HG03342 (cell line): Measurements from ENCODE around the gene RBM14.
"Not testable (repeated sequence)": the region's sequence is repeated elsewhere in the genome, so short reads cannot be mapped to it uniquely, and the experiment has no call there.

Source experiments
- ATAC-seq: cut with Tn5 transposase; IDR thresholded peaks from one replicate; pipeline ENCODE4 v1.9.1; 2021; ENCODE audit warnings: mild to moderate bottlenecking, moderate library complexity; ENCODE audit not compliant: unreplicated experiment

RBM14 gene

GRCh38 chr11:66616379-66617154 lies at the start of gene RBM14:
Gene RBM14, plus strand, starts transcription at chr11:66616630. Its CDS starts 91 bp downstream, at chr11:66616721.
- peak; percentile 84 for ATAC-seq

- no peak for ATAC-seq
These were observed 48.7 kb upstream of the RBM14 start for GRCh38 chr11:66567787-66568123.

- no peak for ATAC-seq
These were observed 48.1 kb upstream of the RBM14 start, which contains the start of gene CTSF for GRCh38 chr11:66568124-66568916. Gene CTSF, minus strand, starts transcription at chr11:66568606. Its CDS starts 120 bp downstream, at chr11:66568486.

GRCh38 chr11:66569076-66569475 lies 47.4 kb upstream of the RBM14 start:
- no peak for ATAC-seq

GRCh38 chr11:66570079-66570849 lies 46.2 kb upstream of the RBM14 start:
- no peak for ATAC-seq

- ATAC-seq, result no peak
These were observed 45.6 kb upstream of the RBM14 start for GRCh38 chr11:66570850-66571180.

GRCh38 chr11:66579017-66579606 lies 37.3 kb upstream of the RBM14 start:
- no peak for ATAC-seq

GRCh38 chr11:66580803-66581202 lies 35.6 kb upstream of the RBM14 start:
- ATAC-seq, result no peak

- ATAC-seq, result no peak
These were observed 35.2 kb upstream of the RBM14 start for GRCh38 chr11:66581261-66581660.

GRCh38 chr11:66582565-66583147 lies 33.8 kb upstream of the RBM14 start:
- ATAC-seq, result not testable (repeated sequence)

- not testable (repeated sequence) for ATAC-seq
These were observed 31.0 kb upstream of the RBM14 start for GRCh38 chr11:66585447-66585846.

GRCh38 chr11:66586136-66586535 lies 30.3 kb upstream of the RBM14 start:
- ATAC-seq, result no peak

GRCh38 chr11:66589315-66589714 lies 27.1 kb upstream of the RBM14 start:
- ATAC-seq, result not testable (repeated sequence)

- no peak for ATAC-seq
These were observed 26.3 kb upstream of the RBM14 start for GRCh38 chr11:66589996-66590675.

- ATAC-seq, result no peak
These were observed 25.3 kb upstream of the RBM14 start for GRCh38 chr11:66591175-66591574.

- ATAC-seq, result peak; percentile 92
These were observed 23.8 kb upstream of the RBM14 start, which contains the start of the genes CCDC87 and CCS for GRCh38 chr11:66592457-66593302. Gene CCDC87, minus strand, starts transcription at chr11:66593063. Its CDS starts 48 bp downstream, at chr11:66593015. Gene CCS, plus strand, starts transcription at chr11:66593185. Its CDS starts 77 bp downstream, at chr11:66593262.

GRCh38 chr11:66593303-66593635 lies 23.2 kb upstream of the RBM14 start:
- ATAC-seq, result no peak

- ATAC-seq, result no peak
These were observed 22.8 kb upstream of the RBM14 start for GRCh38 chr11:66593650-66594049.

- ATAC-seq, result no peak
These were observed 21.1 kb upstream of the RBM14 start for GRCh38 chr11:66595245-66595904.
